Measurements from ENCODE around the gene PUM2.

DNA sequence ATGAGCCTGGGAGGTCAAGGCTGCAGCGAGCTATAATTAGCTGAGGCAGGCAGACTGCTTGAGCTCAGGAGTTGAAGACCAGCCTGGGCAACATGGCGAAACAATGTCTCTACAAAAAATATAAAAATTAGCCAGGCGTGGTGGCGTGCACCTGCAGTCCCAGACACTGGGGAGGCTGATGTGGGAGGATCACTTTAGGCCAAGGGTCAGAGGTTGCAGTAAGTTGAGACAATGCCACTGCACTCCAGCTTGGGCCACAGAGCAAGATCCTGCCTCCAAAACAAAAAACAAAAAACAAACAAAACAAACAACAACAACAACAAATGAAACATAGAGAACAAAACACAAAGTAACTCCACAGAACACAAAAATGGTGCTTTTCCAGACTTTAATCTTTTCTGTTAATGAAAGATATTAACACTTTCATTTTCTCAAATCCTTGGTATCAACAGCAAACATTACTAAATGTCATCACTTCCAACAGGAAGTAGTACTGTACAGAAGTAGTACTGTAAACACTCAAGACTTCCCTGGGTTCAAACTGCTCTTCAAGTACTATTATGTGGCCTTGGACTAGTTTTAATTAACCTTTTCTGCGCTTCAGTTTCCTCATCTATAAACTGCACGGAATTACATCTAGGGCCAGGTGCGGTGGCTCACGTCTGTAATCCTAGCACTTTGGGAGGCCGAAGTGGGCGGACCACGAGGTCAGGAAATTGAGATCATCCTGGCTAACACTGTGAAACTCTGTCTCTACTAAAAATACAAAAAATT lies 27.9 kb downstream of the PUM2 start:
- TF ChIP-seq YY1 (IDR thresholded peaks at IDR 0.05; ENCODE audit: insufficient read depth, insufficient read length) (no peak), SUZ12 (IDR thresholded peaks at IDR 0.05; ENCODE audit: extremely low read depth, insufficient read depth, insufficient read length) (no peak), ZNF274 (IDR thresholded peaks at IDR 0.05; ENCODE audit: low read depth, low read length) (no peak)
